ENCODE data around the gene SASH1.

The SASH1 gene

GRCh38 chr6:148564494-148565035 is 221.9 kb downstream of the SASH1 start:
- no peak for DNase-seq
- H3F3A ChIP-seq (ENCODE audit: insufficient read depth, low read length): no peaks in the 10 kb centered on the region
- H2AFZ ChIP-seq (ENCODE audit: low read length): no peak overlapping the region
- H4K20me1 ChIP-seq (ENCODE audit: insufficient read depth, low read length): no peaks in the 10 kb centered on the region
- no peak overlapping the region for H3K9ac ChIP-seq (ENCODE audit: low read length)
- no peaks in the 10 kb centered on the region for H3K9me3 ChIP-seq (replicated peaks; ENCODE audit: insufficient read depth, low read length)
- no peak overlapping the region for H3K27ac ChIP-seq (ENCODE audit: low read length)
- TF ChIP-seq EZH2phosphoT487 (IDR thresholded peaks at IDR 0.05; ENCODE audit: low read length) (no peak), EZH2 (optimal IDR thresholded peaks at IDR 0.05; ENCODE audit: low read depth, low read length) (no peak), CTCF (IDR thresholded peaks at IDR 0.05; ENCODE audit: low read length) (no peak)
- no peak overlapping the region for H3K4me2 ChIP-seq (ENCODE audit: low read depth, low read length)
- H3K27me3 ChIP-seq (replicated peaks; ENCODE audit: insufficient read depth, low read length): no peaks in the 10 kb centered on the region
- no peaks in the 10 kb centered on the region for H3K79me2 ChIP-seq (ENCODE audit: low read length)
- no peaks in the 10 kb centered on the region for H3K4me1 ChIP-seq (ENCODE audit: low read length)
- no peak overlapping the region for H3K4me3 ChIP-seq (ENCODE audit: low read length)
- H3K36me3 ChIP-seq (replicated peaks; ENCODE audit: insufficient read depth, low read length): no peaks in the 10 kb centered on the region
- no peaks in the 10 kb centered on the region for H3K9me2 ChIP-seq (replicated peaks; ENCODE audit: insufficient read depth, low read length)

DNA sequence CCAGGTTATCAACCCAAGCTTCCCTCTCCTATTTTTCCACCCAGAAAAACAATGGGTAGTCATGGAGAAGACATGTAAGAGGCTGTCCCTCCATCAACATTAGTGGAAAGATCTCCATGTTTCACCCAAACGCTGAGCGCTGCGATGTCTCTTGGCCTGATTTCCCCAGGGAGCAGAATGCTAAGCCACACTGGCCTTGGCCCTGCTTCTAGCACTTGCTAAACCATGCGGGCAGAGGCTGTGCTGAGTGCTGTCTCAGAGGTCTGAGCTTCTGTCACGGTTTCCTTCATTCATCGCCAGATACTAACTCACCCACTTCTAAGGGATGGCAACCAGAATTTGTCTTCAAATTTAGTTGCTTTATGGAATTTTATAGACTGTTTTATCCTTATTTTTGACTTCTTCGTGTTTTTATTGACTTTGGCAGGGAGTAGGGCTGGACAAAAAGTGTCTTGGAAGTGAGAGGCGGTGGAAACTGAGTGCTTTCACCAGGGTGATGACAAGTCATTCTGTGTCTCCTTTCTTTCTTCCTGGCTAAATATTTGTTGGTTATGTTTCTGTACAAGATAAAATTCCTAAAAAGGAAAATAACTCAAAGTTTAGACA is 222.8 kb downstream of the SASH1 start:
- Histone ChIP-seq H3K4me3 (ENCODE audit: low read length) (no peak overlapping the region), H4K20me1 (ENCODE audit: insufficient read depth, low read length) (no peaks in the 10 kb centered on the region), H3K9ac (ENCODE audit: low read length) (no peak overlapping the region), H3K9me3 (replicated peaks; ENCODE audit: insufficient read depth, low read length) (no peaks in the 10 kb centered on the region), H3K9me2 (replicated peaks; ENCODE audit: insufficient read depth, low read length) (no peaks in the 10 kb centered on the region), H3K27me3 (replicated peaks; ENCODE audit: insufficient read depth, low read length) (no peaks in the 10 kb centered on the region), H3K36me3 (replicated peaks; ENCODE audit: insufficient read depth, low read length) (no peaks in the 10 kb centered on the region), H3K4me2 (ENCODE audit: low read depth, low read length) (no peak overlapping the region), H3F3A (ENCODE audit: insufficient read depth, low read length) (no peaks in the 10 kb centered on the region), H3K4me1 (ENCODE audit: low read length) (no peaks in the 10 kb centered on the region), H2AFZ (ENCODE audit: low read length) (no peak overlapping the region), H3K79me2 (ENCODE audit: low read length) (no peaks in the 10 kb centered on the region), H3K27ac (ENCODE audit: low read length) (no peak overlapping the region)
- DNase-seq: no peak
- TF ChIP-seq EZH2 (optimal IDR thresholded peaks at IDR 0.05; ENCODE audit: low read depth, low read length) (no peak), CTCF (IDR thresholded peaks at IDR 0.05; ENCODE audit: low read length) (no peak), EZH2phosphoT487 (IDR thresholded peaks at IDR 0.05; ENCODE audit: low read length) (no peak)

- Histone ChIP-seq H3K36me3 (replicated peaks; ENCODE audit: insufficient read depth, low read length) (no peaks in the 10 kb centered on the region), H3K4me2 (ENCODE audit: low read depth, low read length) (no peak overlapping the region), H3K4me1 (ENCODE audit: low read length) (no peaks in the 10 kb centered on the region), H3K9ac (ENCODE audit: low read length) (no peak overlapping the region), H3K4me3 (ENCODE audit: low read length) (no peak overlapping the region), H3K9me2 (replicated peaks; ENCODE audit: insufficient read depth, low read length) (no peaks in the 10 kb centered on the region), H3K27me3 (replicated peaks; ENCODE audit: insufficient read depth, low read length) (no peaks in the 10 kb centered on the region), H3F3A (ENCODE audit: insufficient read depth, low read length) (no peaks in the 10 kb centered on the region), H3K27ac (ENCODE audit: low read length) (no peak overlapping the region), H2AFZ (ENCODE audit: low read length) (no peak overlapping the region), H3K9me3 (replicated peaks; ENCODE audit: insufficient read depth, low read length) (no peaks in the 10 kb centered on the region), H4K20me1 (ENCODE audit: insufficient read depth, low read length) (no peaks in the 10 kb centered on the region), H3K79me2 (ENCODE audit: low read length) (no peaks in the 10 kb centered on the region)
- TF ChIP-seq EZH2phosphoT487 (IDR thresholded peaks at IDR 0.05; ENCODE audit: low read length): no peak
- no peak for DNase-seq
These were observed 223.5 kb downstream of the SASH1 start for GRCh38 chr6:148565930-148566663.
